ENCODE data around the gene TGFBR2.

TGFBR2 gene

DNA sequence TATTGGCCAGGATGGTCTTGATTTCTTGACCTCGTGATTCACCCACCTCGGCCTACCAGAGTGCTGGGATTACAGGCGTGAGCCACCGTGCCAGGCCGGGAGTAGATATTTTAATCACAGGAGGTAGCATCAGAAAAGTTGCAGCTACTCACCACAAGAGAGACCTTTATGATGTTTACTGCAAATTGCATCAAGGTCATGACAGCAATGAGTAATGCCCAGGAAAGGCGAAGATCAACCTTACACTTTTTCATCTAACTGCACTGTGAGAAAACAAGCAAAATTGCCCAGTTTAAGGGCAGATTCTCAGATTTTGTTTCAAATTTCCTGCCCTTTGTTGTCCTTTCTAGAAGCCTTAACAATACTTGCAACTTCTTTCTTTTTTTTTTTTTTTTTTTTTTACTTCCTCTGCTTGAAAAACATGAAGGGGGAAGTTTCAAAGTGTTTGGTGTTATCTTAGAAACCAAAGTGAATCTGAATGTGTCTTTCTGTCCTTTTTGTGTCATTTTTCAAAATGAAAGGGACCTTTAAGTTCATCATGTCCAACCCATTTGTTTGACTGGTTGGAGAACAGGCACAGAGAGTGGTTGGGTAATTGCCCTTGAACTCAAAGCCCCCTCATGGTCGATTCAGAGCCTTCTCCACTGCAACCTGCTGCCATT lies 25.0 kb downstream of the TGFBR2 start:
- no peak overlapping the region for H3K4me3 ChIP-seq (ENCODE audit: low read depth, low read length)
- no peak for DNase-seq (ENCODE audit: low read depth)

DNA sequence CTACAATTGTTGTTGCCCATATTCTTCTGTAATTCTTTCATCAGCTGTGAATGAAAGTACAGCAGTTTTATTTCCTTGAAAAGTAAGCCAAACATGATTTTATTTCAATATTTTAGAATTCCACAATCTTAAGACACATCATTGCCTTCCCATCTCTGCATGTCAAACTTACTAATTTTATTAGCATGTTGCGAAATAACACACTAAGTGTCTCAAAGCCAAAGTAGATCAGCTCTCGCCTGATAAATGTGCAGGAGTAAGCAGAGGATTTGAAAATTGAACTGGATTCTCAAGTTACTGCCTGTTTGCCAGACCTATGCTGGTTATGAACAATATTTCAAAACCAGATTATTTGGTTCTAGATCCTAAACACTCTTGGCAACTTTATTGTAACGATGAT lies 25.7 kb downstream of the TGFBR2 start:
- no peak overlapping the region for H3K4me3 ChIP-seq (ENCODE audit: low read depth, low read length)
- DNase-seq (ENCODE audit: low read depth), result no peak

- H3K4me3 ChIP-seq (ENCODE audit: low read depth, low read length), result no peak overlapping the region
- no peak for DNase-seq (ENCODE audit: low read depth)
These were observed 26.1 kb downstream of the TGFBR2 start for GRCh38 chr3:30632521-30632920.

GRCh38 chr3:30633718-30634117 lies 27.3 kb downstream of the TGFBR2 start:
- DNase-seq (ENCODE audit: low read depth), result no peak
- H3K4me3 ChIP-seq (ENCODE audit: low read depth, low read length), result no peak overlapping the region

GRCh38 chr3:30634761-30635735 lies 28.6 kb downstream of the TGFBR2 start:
- H3K4me3 ChIP-seq (ENCODE audit: low read depth, low read length), result no peak overlapping the region
- no peak for DNase-seq (ENCODE audit: low read depth)

- no peak for DNase-seq (ENCODE audit: low read depth)
- H3K4me3 ChIP-seq (ENCODE audit: low read depth, low read length), result no peak overlapping the region
These were observed 31.2 kb downstream of the TGFBR2 start for GRCh38 chr3:30637310-30638219.

DNA sequence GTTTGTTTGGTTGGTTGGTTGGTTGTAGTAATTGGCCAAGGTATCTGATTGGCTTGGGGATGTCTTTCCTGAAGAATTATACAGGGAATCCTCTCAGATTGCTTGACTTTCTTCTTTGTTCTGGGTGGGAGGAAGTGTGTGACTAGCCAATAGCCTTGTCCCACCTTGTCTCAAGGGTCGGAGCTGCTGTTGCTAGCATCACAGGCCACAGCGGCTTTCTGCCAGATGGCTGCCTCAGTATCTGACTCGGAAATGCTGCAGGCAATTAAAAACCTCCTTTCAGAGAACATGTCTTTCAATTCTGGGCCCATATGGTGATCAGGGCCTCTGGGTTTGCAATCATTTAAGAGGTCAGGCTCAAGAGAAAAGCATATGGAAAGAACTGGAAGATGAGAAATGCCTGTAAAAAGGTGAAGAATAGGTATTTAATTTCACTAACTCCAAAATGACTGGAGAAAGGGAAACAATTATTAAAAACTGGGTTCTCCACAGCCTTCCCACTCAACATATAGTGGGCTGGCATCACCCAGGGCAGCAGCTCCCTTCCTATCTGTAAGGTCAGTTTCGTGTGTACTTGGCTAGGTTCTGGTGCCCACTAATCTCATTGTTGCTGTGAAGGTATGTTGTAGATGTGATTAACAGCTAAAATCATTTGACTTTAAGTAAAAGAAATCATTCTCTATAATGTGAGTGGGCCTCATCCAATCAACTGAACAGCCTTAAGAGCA lies 32.4 kb downstream of the TGFBR2 start:
- DNase-seq (ENCODE audit: low read depth), result no peak
- H3K4me3 ChIP-seq (ENCODE audit: low read depth, low read length), result no peak overlapping the region

DNA sequence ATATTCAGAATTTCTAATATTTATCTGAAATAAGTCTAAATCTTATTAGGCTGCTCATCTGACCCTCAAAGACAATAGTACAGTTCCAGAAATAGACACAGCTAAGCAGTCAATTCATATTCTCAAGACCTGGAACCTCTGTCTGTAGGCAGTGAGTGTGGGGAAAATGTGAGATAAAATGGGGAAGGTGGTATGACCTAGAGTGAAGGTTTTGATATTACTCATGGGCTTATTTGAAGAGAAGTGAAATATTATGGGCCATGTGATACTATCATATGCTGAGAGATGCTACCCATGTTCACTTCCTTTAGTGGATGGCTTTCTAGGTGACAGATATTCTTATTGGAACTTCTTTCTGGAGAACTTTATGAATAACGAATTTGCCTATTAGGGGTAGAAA lies 33.5 kb downstream of the TGFBR2 start:
- DNase-seq (ENCODE audit: low read depth), result no peak

DNA sequence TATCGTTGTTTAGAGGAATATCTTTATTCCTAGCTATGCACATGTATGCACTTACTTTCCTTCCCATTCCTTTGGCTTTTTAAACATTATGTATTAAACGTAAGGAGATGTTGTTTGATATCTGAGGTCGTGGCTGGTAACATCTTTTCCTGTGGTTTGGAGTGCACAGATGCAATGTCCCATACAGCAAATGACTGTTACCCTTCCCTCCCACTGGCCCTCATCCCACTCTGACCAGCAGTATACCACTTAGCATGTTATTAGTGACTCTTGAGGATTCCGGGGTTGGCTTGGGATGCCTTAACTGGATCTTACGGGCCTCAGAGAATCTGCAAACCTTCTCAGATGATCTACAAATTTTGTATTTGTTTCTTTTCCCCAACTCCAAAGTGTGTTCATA lies 34.5 kb downstream of the TGFBR2 start:
- H3K4me3 ChIP-seq (ENCODE audit: low read depth, low read length), result no peak overlapping the region
- no peak for DNase-seq (ENCODE audit: low read depth)

More for the DNA sequence above, 33.5 kb downstream of the TGFBR2 start:
- H3K4me3 ChIP-seq (ENCODE audit: low read depth, low read length), result no peak overlapping the region

DNA sequence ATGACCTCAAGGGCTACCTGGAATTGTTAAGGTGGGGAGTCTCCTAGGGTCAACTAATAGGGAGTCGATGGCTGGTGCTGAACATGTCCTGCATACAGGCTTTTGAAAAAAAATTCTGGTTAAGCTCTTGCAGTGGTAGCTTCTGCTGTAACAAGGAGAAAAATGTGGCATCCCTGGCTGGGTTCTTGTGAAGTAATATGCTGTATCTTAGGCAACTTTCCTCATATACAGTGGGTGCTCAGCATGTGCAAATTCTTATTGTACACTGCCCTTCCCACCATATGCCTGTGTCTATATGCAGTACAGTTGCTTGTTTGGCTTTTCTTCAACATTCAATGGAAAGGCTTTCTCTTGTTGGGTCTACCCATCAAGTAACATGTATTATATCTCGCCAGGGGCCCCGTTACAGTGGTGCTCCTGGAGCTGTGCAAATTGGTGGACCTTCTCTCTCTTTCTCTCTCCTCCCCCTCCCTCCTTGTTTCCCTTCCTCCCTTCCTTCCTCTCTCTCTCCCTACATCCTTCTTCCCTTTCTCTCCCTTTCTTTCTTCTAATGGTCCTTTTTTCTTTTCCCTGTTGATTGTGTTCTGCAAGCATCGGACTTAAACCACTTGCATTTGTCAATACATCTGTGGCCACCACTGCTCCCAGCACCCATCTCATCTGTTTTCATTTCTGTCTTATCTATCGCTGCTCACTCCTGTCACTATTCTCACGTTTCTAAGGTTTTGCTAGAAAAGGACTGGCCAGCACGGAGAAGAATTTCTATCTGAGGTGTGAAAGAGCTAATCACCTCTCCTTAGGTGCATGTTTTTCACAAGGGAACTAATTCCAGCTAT lies 35.2 kb downstream of the TGFBR2 start:
- DNase-seq (ENCODE audit: low read depth), result no peak
- no peak overlapping the region for H3K4me3 ChIP-seq (ENCODE audit: low read depth, low read length)

DNA sequence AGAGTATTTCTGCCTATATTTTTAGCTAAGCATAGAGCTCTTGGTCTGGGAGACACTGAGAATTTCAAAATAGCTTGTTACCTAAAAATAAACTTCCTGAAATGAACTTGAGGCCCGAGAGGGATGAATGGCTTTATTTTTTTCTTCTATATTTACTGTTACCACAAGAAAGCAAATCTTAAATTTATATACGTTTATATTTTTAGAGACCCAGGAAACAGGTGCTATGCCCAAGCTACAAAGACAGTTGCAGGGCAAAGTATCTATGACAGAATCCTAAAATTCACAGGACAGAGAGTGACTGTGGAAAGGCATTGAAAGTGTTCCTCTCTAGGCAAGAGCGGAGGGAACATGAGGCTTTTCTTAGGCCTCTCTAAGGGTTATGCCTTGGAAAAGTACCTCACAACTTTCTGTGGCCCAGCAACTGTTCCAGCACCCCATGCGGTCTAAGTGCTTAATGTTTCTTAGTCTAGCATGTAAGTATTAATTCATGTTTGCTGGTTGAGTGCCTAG lies 36.5 kb downstream of the TGFBR2 start:
- no peak overlapping the region for H3K4me3 ChIP-seq (ENCODE audit: low read depth, low read length)
- DNase-seq (ENCODE audit: low read depth), result no peak

GRCh38 chr3:30643763-30644462 lies 37.5 kb downstream of the TGFBR2 start:
- no peak overlapping the region for H3K4me3 ChIP-seq (ENCODE audit: low read depth, low read length)
- DNase-seq (ENCODE audit: low read depth), result no peak

DNA sequence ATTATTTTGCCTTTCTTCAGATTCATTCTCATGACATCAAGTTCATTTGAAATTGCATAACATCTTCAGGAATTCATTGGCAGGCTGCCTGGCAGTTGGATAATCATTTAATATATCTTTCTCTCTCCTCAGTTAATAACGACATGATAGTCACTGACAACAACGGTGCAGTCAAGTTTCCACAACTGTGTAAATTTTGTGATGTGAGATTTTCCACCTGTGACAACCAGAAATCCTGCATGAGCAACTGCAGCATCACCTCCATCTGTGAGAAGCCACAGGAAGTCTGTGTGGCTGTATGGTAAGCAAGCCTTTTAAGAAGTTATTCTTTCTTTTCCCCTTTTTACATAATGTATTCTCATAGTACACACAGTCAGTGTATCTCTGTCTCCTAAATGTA lies 38.2 kb downstream of the TGFBR2 start:
- no peak overlapping the region for H3K4me3 ChIP-seq (ENCODE audit: low read depth, low read length)
- peak; percentile 39 for DNase-seq (ENCODE audit: low read depth)

- no peak overlapping the region for H3K4me3 ChIP-seq (ENCODE audit: low read depth, low read length)
- no peak for DNase-seq (ENCODE audit: low read depth)
These were observed 38.7 kb downstream of the TGFBR2 start for GRCh38 chr3:30645077-30645476.

DNA sequence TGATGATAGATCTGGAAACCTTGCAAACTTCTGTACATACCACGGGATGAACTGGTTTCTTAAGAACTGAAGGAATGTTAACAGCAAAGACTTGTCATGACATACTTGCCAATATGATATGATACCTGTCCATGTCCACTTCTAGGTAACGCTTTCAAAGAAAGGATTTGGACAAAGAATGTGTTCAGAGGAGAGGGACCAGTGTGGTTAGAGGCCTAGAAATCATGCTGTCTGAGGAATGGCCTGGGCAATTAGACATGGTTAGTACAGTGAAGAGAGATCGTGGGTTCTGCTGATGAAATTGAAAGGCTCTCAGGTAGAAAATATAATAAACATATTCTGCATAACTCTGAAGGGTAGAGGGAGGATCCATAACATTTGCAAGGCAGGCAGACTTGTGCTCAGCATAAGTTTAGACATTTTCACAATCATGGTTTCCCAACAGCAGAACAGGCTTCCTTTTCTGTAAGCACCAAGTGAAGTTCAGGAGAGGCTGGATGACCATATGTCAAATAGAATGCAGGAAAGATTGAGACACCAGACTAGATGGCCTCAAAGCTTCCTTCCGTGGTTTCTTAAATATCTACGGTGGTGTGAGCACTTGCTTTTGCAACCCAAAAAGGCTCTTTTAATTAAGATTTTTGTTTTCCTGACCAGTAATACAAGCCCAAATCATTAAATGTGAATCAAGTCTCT lies 39.9 kb downstream of the TGFBR2 start:
- no peak overlapping the region for H3K4me3 ChIP-seq (ENCODE audit: low read depth, low read length)
- DNase-seq (ENCODE audit: low read depth), result no peak

GRCh38 chr3:30646961-30647752 lies 40.8 kb downstream of the TGFBR2 start:
- H3K4me3 ChIP-seq (ENCODE audit: low read depth, low read length), result no peak overlapping the region
- DNase-seq (ENCODE audit: low read depth), result no peak

Data from skeletal muscle cell (primary cell).